Caco-2 (cell line): ENCODE results near the gene RIC8A. TPM values are rescaled to one million over a fixed set of nuclear protein-coding genes. Genes with fewer than 3 reads are reported as not detected.
"Not testable (repeated sequence)": the region's sequence is repeated elsewhere in the genome, so short reads cannot be mapped to it uniquely, and the experiment has no call there.

Source experiments
- BruUV-seq: library from RNA; stranded (reverse); fragments of 400-500 nt; replicated peaks from 2 replicates; lab custom pipeline; 2021; lab: Mats Ljungman, UMichigan
- CTCF ChIA-PET: fragments of 300-600 bp; sonication (Branson Sonifier 250); formaldehyde crosslinking; loops from one replicate; lab custom pipeline; 2022; ENCODE audit warnings: antibody characterized with exemption; lab: Charles Lee
- POLR2A ChIA-PET: fragments of 300-600 bp; sonication (Branson Sonifier 250); formaldehyde crosslinking; loops from one replicate; lab custom pipeline; 2022; ENCODE audit warnings: antibody characterized with exemption; lab: Charles Lee
- DNase-seq, 2 experiments: peaks; one replicate each; pipeline versions ENCODE4 v3.0.0 to v3.0.0-alpha.2; 2020 to 2022
- H3K27me3 ChIP-seq: replicated peaks from 2 replicates; pipeline ENCODE4 v1.6.0; 2011; ENCODE audit warnings: low read length; ENCODE audit not compliant: control insufficient read depth, insufficient read depth
- H3K36me3 ChIP-seq: 2 replicates; pipeline ENCODE4 v1.5.1; 2011; ENCODE audit warnings: low read length; ENCODE audit not compliant: control insufficient read depth, insufficient read depth
- H3K4me1 ChIP-seq: fragments of 250-450 bp; sonication (Bioruptor Pico); 2 replicates; pipeline ENCODE4 v1.5.1; 2020; ENCODE audit warnings: mild to moderate bottlenecking
- H3K4me3 ChIP-seq: 2 replicates; pipeline ENCODE4 v1.5.1; 2011; ENCODE audit warnings: low read depth, mild to moderate bottlenecking, control low read depth, low read length
- H3K9me3 ChIP-seq: fragments of 250-450 bp; sonication (Bioruptor Pico); 2 replicates; pipeline ENCODE4 v1.5.1; 2020; ENCODE audit warnings: mild to moderate bottlenecking, moderate library complexity
- H3K27ac Mint-ChIP-seq: one replicate; pipeline ENCODE4 v1.8.0; 2022; ENCODE audit warnings: mixed read lengths; ENCODE audit not compliant: unreplicated experiment
- H3K27me3 Mint-ChIP-seq: one replicate; pipeline ENCODE4 v1.8.0; 2022; ENCODE audit warnings: mixed read lengths; ENCODE audit not compliant: insufficient read depth, unreplicated experiment
- H3K36me3 Mint-ChIP-seq: one replicate; pipeline ENCODE4 v1.8.0; 2022; ENCODE audit warnings: mild to moderate bottlenecking, mixed read lengths; ENCODE audit not compliant: insufficient read depth, unreplicated experiment
- H3K4me1 Mint-ChIP-seq: one replicate; pipeline ENCODE4 v1.8.0; 2022; ENCODE audit warnings: low read depth, mixed read lengths; ENCODE audit not compliant: unreplicated experiment
- H3K4me3 Mint-ChIP-seq: one replicate; pipeline ENCODE4 v1.8.0; 2022; ENCODE audit warnings: mild to moderate bottlenecking, moderate library complexity, mixed read lengths; ENCODE audit not compliant: unreplicated experiment
- H3K9me3 Mint-ChIP-seq: one replicate; pipeline ENCODE4 v1.8.0; 2022; ENCODE audit warnings: mixed read lengths; ENCODE audit not compliant: unreplicated experiment
- CTCF ChIP-seq, 2 experiments: fragments of 200-600 bp in 1 of 2; IDR thresholded peaks; 1 replicate in 1 of 2; 2 replicates in 1 of 2; pipeline versions ENCODE4 v1.5.1 to v1.8.0; 2011 to 2022; ENCODE audit warnings: antibody characterized with exemption in 1 of 2, control low read depth in 1 of 2, inconsistent platforms in 1 of 2, low read depth in 1 of 2, low read length in 1 of 2, mild to moderate bottlenecking in 1 of 2, moderate library complexity in 1 of 2; ENCODE audit not compliant: insufficient read depth in 1 of 2, severe bottlenecking in 1 of 2, unreplicated experiment in 1 of 2
- intact Hi-C: fragments of 100-400 bp; cut with micrococcal nuclease; formaldehyde crosslinking; loops from one replicate; pipeline ENCODE4 v1.10.0; 2022; ENCODE audit not compliant: unreplicated experiment
- total RNA-seq: library from RNA; stranded (reverse); gene quantifications from 2 replicates; pipeline ENCODE4 v1.2.3, GENCODE V29; 2022

The RIC8A gene
- total RNA-seq, 1 experiment from 2014 or later = 97.1 TPM

- BruUV-seq = no TSS peak
Observed at GRCh38 chr11:217704-218103, 10.2 kb downstream of the RIC8A start.

GRCh38 chr11:218815-219593 is 11.5 kb downstream of the RIC8A start:
- no peaks in the 10 kb centered on the region for H3K27me3 Mint-ChIP-seq
- CTCF ChIA-PET = no interaction called here
- intact Hi-C loops = no loop called here

More at GRCh38 chr11:217704-218103, 10.2 kb downstream of the RIC8A start:
- intact Hi-C loops = no loop called here
- peaks cover 19% of the 10 kb centered on the region for H3K4me1 ChIP-seq
- no peaks in the 10 kb centered on the region for H3K9me3 Mint-ChIP-seq
- H3K36me3 ChIP-seq = peaks cover 6% of the 10 kb centered on the region; the same call in 1 of the 2 replicates
- H3K27ac Mint-ChIP-seq = no peak overlapping the region
- CTCF ChIA-PET = no interaction called here
- no peak overlapping the region for H3K4me3 ChIP-seq
- no peak overlapping the region for H3K4me3 Mint-ChIP-seq
- no peak for TF ChIP-seq CTCF (IDR thresholded peaks at IDR 0.05; ENCODE audit: insufficient read depth in 1 of 2, low read depth in 1 of 2, low read length in 1 of 2, severe bottlenecking in 1 of 2, unreplicated experiment in 1 of 2)
- H3K4me1 Mint-ChIP-seq = peaks cover 7% of the 10 kb centered on the region
- H3K27me3 ChIP-seq = no peaks in the 10 kb centered on the region
- POLR2A ChIA-PET = no interaction called here
- no peak for DNase-seq
- peaks cover 41% of the 10 kb centered on the region for H3K36me3 Mint-ChIP-seq
- H3K27me3 Mint-ChIP-seq = no peaks in the 10 kb centered on the region
- H3K9me3 ChIP-seq = no peaks in the 10 kb centered on the region

DNA sequence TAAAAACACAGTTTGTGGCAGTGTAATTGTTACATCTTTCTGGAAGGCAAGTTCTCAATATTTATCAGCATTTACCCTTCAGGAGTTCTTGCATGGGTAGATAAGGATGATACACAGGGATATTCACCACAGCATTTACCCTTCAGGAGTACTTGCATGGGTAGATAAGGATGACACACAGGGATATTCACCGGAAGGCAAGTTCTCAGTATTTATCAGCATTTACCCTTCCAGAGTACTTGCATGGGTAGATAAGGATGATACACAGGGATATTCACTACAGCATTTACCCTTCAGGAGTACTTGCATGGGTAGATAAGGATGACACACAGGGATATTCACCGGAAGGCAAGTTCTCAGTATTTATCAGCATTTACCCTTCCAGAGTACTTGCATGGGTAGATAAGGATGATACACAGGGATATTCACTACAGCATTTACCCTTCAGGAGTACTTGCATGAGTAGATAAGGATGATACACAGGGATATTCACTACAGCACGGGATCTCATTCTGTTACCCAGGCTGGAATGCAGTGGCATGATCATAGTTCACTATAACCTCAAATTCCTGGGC is 13.2 kb downstream of the RIC8A start:
- H3K9me3 ChIP-seq, H3K4me1 Mint-ChIP-seq, H3K36me3 ChIP-seq, BruUV-seq, H3K27ac Mint-ChIP-seq, CTCF ChIA-PET, H3K4me3 ChIP-seq, POLR2A ChIA-PET, H3K9me3 Mint-ChIP-seq, DNase-seq, intact Hi-C loops, H3K27me3 ChIP-seq, H3K4me3 Mint-ChIP-seq, H3K27me3 Mint-ChIP-seq: not testable (repeated sequence)
- H3K36me3 Mint-ChIP-seq = peaks cover 16% of the 10 kb centered on the region
- peaks cover 15% of the 10 kb centered on the region for H3K4me1 ChIP-seq

More at GRCh38 chr11:218815-219593, 11.5 kb downstream of the RIC8A start:
- Histone ChIP-seq H3K9me3 (no peaks in the 10 kb centered on the region), H3K27me3 (no peaks in the 10 kb centered on the region), H3K4me1 (peaks cover 19% of the 10 kb centered on the region), H3K4me3 (no peak overlapping the region), H3K36me3 (peaks cover 4% of the 10 kb centered on the region; the same call in 1 of the 2 replicates)
- POLR2A ChIA-PET = interaction anchor here (1.2 kb wide), 1 partner anchor 12 kb away, joined by 4 read pairs; the partner anchor contains the start of genes BET1L and RIC8A
- BruUV-seq = no TSS peak
- no peak for DNase-seq
- H3K4me3 Mint-ChIP-seq = no peak overlapping the region
- H3K27ac Mint-ChIP-seq = no peak overlapping the region
- H3K9me3 Mint-ChIP-seq = no peaks in the 10 kb centered on the region
- no peaks in the 10 kb centered on the region for H3K4me1 Mint-ChIP-seq
- peaks cover 33% of the 10 kb centered on the region for H3K36me3 Mint-ChIP-seq
- TF ChIP-seq CTCF (IDR thresholded peaks at IDR 0.05; ENCODE audit: insufficient read depth in 1 of 2, low read depth in 1 of 2, low read length in 1 of 2, severe bottlenecking in 1 of 2, unreplicated experiment in 1 of 2) = no peak
